Esophagus muscularis mucosa (tissue), 4 donors: ENCODE results near the gene MAP3K19. TPM values are rescaled to one million over a fixed set of nuclear protein-coding genes. Genes with fewer than 3 reads are reported as not detected.

Experiments
- DNase-seq: peaks from one replicate; pipeline ENCODE4 v3.0.0-alpha.2; 2017; ENCODE audit errors: extremely low spot score
- H3K27ac ChIP-seq, 4 donors: fragments of 200-600 bp; sonication (generic); replicated peaks in 1 of 4; 1 replicate in 3 of 4; 2 replicates in 1 of 4; pipeline ENCODE4 v1.5.1; 2016 to 2019; ENCODE audit warnings: mild to moderate bottlenecking in 1 of 4
- H3K27me3 ChIP-seq, 4 donors: fragments of 200-600 bp; sonication (generic); one replicate each; pipeline versions ENCODE4 v1.5.1 to v1.6.0; 2016 to 2019
- H3K36me3 ChIP-seq, 4 donors: fragments of 200-600 bp; sonication (generic); one replicate each; pipeline ENCODE4 v1.5.1; 2016 to 2019
- H3K4me1 ChIP-seq, 4 donors: fragments of 200-600 bp; sonication (generic); one replicate each; pipeline ENCODE4 v1.5.1; 2016 to 2019
- H3K4me3 ChIP-seq, 4 donors: fragments of 200-600 bp; sonication (generic); 1 replicate in 2 of 4; 2 replicates in 2 of 4; pipeline ENCODE4 v1.5.1; 2016 to 2019; ENCODE audit warnings: mild to moderate bottlenecking in 4 of 4, moderate library complexity in 1 of 4
- H3K9me3 ChIP-seq, 4 donors: fragments of 200-600 bp; sonication (generic); 1 replicate in 3 of 4; 2 replicates in 1 of 4; pipeline ENCODE4 v1.5.1; 2016 to 2019
- CTCF ChIP-seq, 3 experiments: fragments of 200-600 bp in 2 of 3; fragments of 450-650 bp in 1 of 3; sonication (generic) in 2 of 3; IDR thresholded peaks; one replicate each; pipeline ENCODE4 v1.5.1; 2017 to 2019; ENCODE audit warnings: antibody characterized with exemption in 3 of 3, mild to moderate bottlenecking in 2 of 3, moderate library complexity in 1 of 3
- EP300 ChIP-seq: sonication (generic); formaldehyde crosslinking; IDR thresholded peaks from one replicate; pipeline ENCODE4 v1.6.1; 2017; ENCODE audit warnings: antibody characterized with exemption
- POLR2A ChIP-seq: fragments of 450-650 bp; IDR thresholded peaks from one replicate; pipeline ENCODE4 v1.6.1; 2017; ENCODE audit warnings: antibody characterized with exemption, moderate library complexity, mild to moderate bottlenecking, low read depth
- POLR2AphosphoS5 ChIP-seq, 2 donors: sonication (generic); formaldehyde crosslinking; IDR thresholded peaks; one replicate each; pipeline ENCODE4 v1.6.1; 2017; ENCODE audit warnings: antibody characterized with exemption in 2 of 2
- WGBS: methylation state at CpG from one replicate; pipeline ENCODE4 v1.1.5; 2018; 5-methylcytosine and 5-hydroxymethylcytosine counted together
- intact Hi-C: fragments of 100-400 bp; cut with DNase I; formaldehyde crosslinking; loops from one replicate; pipeline ENCODE4 v1.15.1; 2023
- total RNA-seq, 4 donors: library from RNA; depleted of rRNA; stranded (reverse); fragments of >200 nt; gene quantifications; one replicate each; pipeline versions ENCODE4 v1.1.0 to v1.2.1, GENCODE V29; 2016

The MAP3K19 gene
- total RNA-seq, 4 donors from 2014 or later: not detected

GRCh38 chr2:134926231-134926931, 120.9 kb downstream of the MAP3K19 start:
- Histone ChIP-seq H3K4me3 (no peak overlapping the region), H3K27ac (no peak overlapping the region), H3K36me3 (peaks cover 0 to 4% (median 2%) of the 10 kb centered on the region in 4 donors), H3K27me3 (no peaks in the 10 kb centered on the region), H3K4me1 (peaks cover 47 to 90% (median 85%) of the 10 kb centered on the region in 4 donors), H3K9me3 (no peaks in the 10 kb centered on the region)
- intact Hi-C loops: no loop called here
- whole genome bisulfite sequencing: 68% methylated on average over 3 of the region's 3 CpGs
- TF ChIP-seq POLR2A: no peak
- TF ChIP-seq CTCF (IDR thresholded peaks at IDR 0.05): no peak
- TF ChIP-seq EP300: no peak
- TF ChIP-seq POLR2AphosphoS5 (IDR thresholded peaks at IDR 0.05): no peak
- DNase-seq: no peak

- Histone ChIP-seq H3K36me3 (peaks cover 0 to 4% (median 2%) of the 10 kb centered on the region in 4 donors), H3K4me3 (no peak overlapping the region), H3K27ac (no peak overlapping the region), H3K4me1 (peaks cover 61 to 96% (median 92%) of the 10 kb centered on the region in 4 donors), H3K9me3 (no peaks in the 10 kb centered on the region), H3K27me3 (no peaks in the 10 kb centered on the region)
- intact Hi-C loops: no loop called here
- 96% methylated on average over 1 of the region's 1 CpG for WGBS
- DNase-seq: no peak
- TF ChIP-seq POLR2AphosphoS5 (IDR thresholded peaks at IDR 0.05): no peak
- TF ChIP-seq EP300: no peak
- TF ChIP-seq POLR2A: no peak
- TF ChIP-seq CTCF (IDR thresholded peaks at IDR 0.05): no peak
Measured at GRCh38 chr2:134924912-134925311, 122.3 kb downstream of the MAP3K19 start.

GRCh38 chr2:134919341-134920210, 127.7 kb downstream of the MAP3K19 start:
- H3K36me3 ChIP-seq: peaks cover 0 to 3% (median under 1%) of the 10 kb centered on the region in 4 donors
- no peaks in the 10 kb centered on the region for H3K9me3 ChIP-seq
- peaks cover 41 to 59% (median 56%) of the 10 kb centered on the region in 4 donors for H3K4me1 ChIP-seq
- 3% methylated on average over 30 of the region's 30 CpGs for WGBS
- peak overlapping the region; percentile 96 to 98 (median 96) for H3K27ac ChIP-seq
- H3K4me3 ChIP-seq: peak overlapping the region; percentile 76 to 94 (median 92)
- TF ChIP-seq EP300 (no peak), CTCF (IDR thresholded peaks at IDR 0.05) (no peak), POLR2AphosphoS5 (IDR thresholded peaks at IDR 0.05) (peak in 1 of 2 donors; percentile 7), POLR2A (no peak)
- intact Hi-C loops: loop anchor here (2.0 to 10.0 kb wide), 3 partner anchors 543 to 795 kb away; partner anchors contain the start of genes R3HDM1 and ZRANB3
- DNase-seq: no peak
- no peaks in the 10 kb centered on the region for H3K27me3 ChIP-seq

- intact Hi-C loops: loop anchor here (2.0 to 10.0 kb wide), 3 partner anchors 542 to 794 kb away; partner anchors contain the start of genes R3HDM1 and ZRANB3
- Histone ChIP-seq H3K27ac (peak within 1 kb of the TSS; percentile 96 to 98 (median 96)), H3K27me3 (no peaks in the 10 kb centered on the region), H3K9me3 (no peaks in the 10 kb centered on the region), H3K4me3 (peak within 1 kb of the TSS; percentile 76 to 94 (median 92)), H3K36me3 (no peaks in the 10 kb centered on the region), H3K4me1 (peaks cover 41 to 52% (median 48%) of the 10 kb centered on the region in 4 donors)
- peak; percentile 100 for DNase-seq
- under 1% methylated on average over 74 of the region's 83 CpGs for WGBS
- peak; percentile 73 to 97 for TF ChIP-seq POLR2AphosphoS5 (IDR thresholded peaks at IDR 0.05)
- no peak for TF ChIP-seq EP300
- TF ChIP-seq CTCF (IDR thresholded peaks at IDR 0.05): no peak
- TF ChIP-seq POLR2A: no peak
Measured at GRCh38 chr2:134918526-134919340, 128.5 kb downstream of the MAP3K19 start, which contains the start of gene CCNT2. Gene CCNT2, plus strand, starts transcription at chr2:134918822. Its CDS starts 33 bp downstream, at chr2:134918855.
